Measurements from ENCODE around the gene GBX2.
"Not testable (repeated sequence)": the region's sequence is repeated elsewhere in the genome, so short reads cannot be mapped to it uniquely, and the experiment has no call there.

GBX2 gene

GRCh38 chr2:236155406-236155805 is 12.8 kb downstream of the GBX2 start:
- no peak for DNase-seq (ENCODE audit: low read depth)

GRCh38 chr2:236146436-236146835 is 21.8 kb downstream of the GBX2 start:
- no peak for DNase-seq (ENCODE audit: low read depth)

GRCh38 chr2:236143811-236144210 is 24.4 kb downstream of the GBX2 start:
- no peak for DNase-seq (ENCODE audit: low read depth)

- DNase-seq (ENCODE audit: low read depth) = not testable (repeated sequence)
These were observed 26.6 kb downstream of the GBX2 start for GRCh38 chr2:236141616-236142015.

- DNase-seq (ENCODE audit: low read depth) = no peak
These were observed 31.1 kb downstream of the GBX2 start for GRCh38 chr2:236137066-236137465.

GRCh38 chr2:236136538-236136937 is 31.6 kb downstream of the GBX2 start:
- DNase-seq (ENCODE audit: low read depth) = no peak

- no peak for DNase-seq (ENCODE audit: low read depth)
These were observed 34.7 kb downstream of the GBX2 start for GRCh38 chr2:236133410-236134012.

- no peak for DNase-seq (ENCODE audit: low read depth)
These were observed 37.0 kb downstream of the GBX2 start for GRCh38 chr2:236131073-236131692.

GRCh38 chr2:236130349-236130998 is 37.7 kb downstream of the GBX2 start:
- no peak for DNase-seq (ENCODE audit: low read depth)

- DNase-seq (ENCODE audit: low read depth) = no peak
These were observed 38.3 kb downstream of the GBX2 start for GRCh38 chr2:236129935-236130334.

GRCh38 chr2:236128321-236128720 is 39.9 kb downstream of the GBX2 start:
- DNase-seq (ENCODE audit: low read depth) = no peak

GRCh38 chr2:236127010-236127409 is 41.2 kb downstream of the GBX2 start:
- DNase-seq (ENCODE audit: low read depth) = no peak

GRCh38 chr2:236125541-236125940 is 42.6 kb downstream of the GBX2 start:
- no peak for DNase-seq (ENCODE audit: low read depth)

- no peak for DNase-seq (ENCODE audit: low read depth)
These were observed 43.8 kb downstream of the GBX2 start for GRCh38 chr2:236124182-236124893.

- DNase-seq (ENCODE audit: low read depth) = no peak
These were observed 44.5 kb downstream of the GBX2 start for GRCh38 chr2:236123716-236124115.

- DNase-seq (ENCODE audit: low read depth) = no peak
These were observed 46.0 kb downstream of the GBX2 start for GRCh38 chr2:236122236-236122635.

GRCh38 chr2:236121546-236121945 is 46.6 kb downstream of the GBX2 start:
- no peak for DNase-seq (ENCODE audit: low read depth)

- no peak for DNase-seq (ENCODE audit: low read depth)
These were observed 47.4 kb downstream of the GBX2 start for GRCh38 chr2:236120829-236121228.

GRCh38 chr2:236120141-236120601 is 48.0 kb downstream of the GBX2 start:
- DNase-seq (ENCODE audit: low read depth) = no peak

GRCh38 chr2:236119476-236119875 is 48.7 kb downstream of the GBX2 start:
- no peak for DNase-seq (ENCODE audit: low read depth)

- no peak for DNase-seq (ENCODE audit: low read depth)
These were observed 49.2 kb downstream of the GBX2 start for GRCh38 chr2:236119003-236119402.

- no peak for DNase-seq (ENCODE audit: low read depth)
These were observed 50.3 kb downstream of the GBX2 start for GRCh38 chr2:236117861-236118269.

GRCh38 chr2:236117401-236117800 is 50.8 kb downstream of the GBX2 start:
- DNase-seq (ENCODE audit: low read depth) = no peak

All from activated gamma-delta T cell treated with anti-CD3 and anti-CD28 coated beads, Interleukin-2, amount 50 U/mL, for 16 hours (primary cell).